AG09309 (cell line): Measurements from ENCODE around the gene TEKTIP1.

Experiments used
- DNase-seq: peaks from one replicate; pipeline ENCODE4 v3.0.0-alpha.2; 2010; ENCODE audit warnings: low read depth
- H3K4me3 ChIP-seq: 2 replicates; pipeline ENCODE4 v1.5.1; 2011; ENCODE audit warnings: mild to moderate bottlenecking, low read depth, low read length, moderate library complexity; ENCODE audit not compliant: control insufficient read depth
- CTCF ChIP-seq: IDR thresholded peaks from 2 replicates; pipeline ENCODE4 v1.5.1; 2011; ENCODE audit warnings: mild to moderate bottlenecking, low read depth, low read length, inconsistent platforms; ENCODE audit not compliant: insufficient read depth, control insufficient read depth; ENCODE audit errors: missing control alignments

The TEKTIP1 gene

GRCh38 chr19:3589439-3589838, 50.5 kb downstream of the TEKTIP1 start:
- no peak for DNase-seq
- H3K4me3 ChIP-seq: no peak overlapping the region

GRCh38 chr19:3589949-3590348, 51.0 kb downstream of the TEKTIP1 start:
- TF ChIP-seq CTCF: no peak
- no peak for DNase-seq

More at GRCh38 chr19:3589439-3589838, 50.5 kb downstream of the TEKTIP1 start:
- TF ChIP-seq CTCF: no peak

GRCh38 chr19:3590991-3591659, 52.2 kb downstream of the TEKTIP1 start:
- no peak overlapping the region for H3K4me3 ChIP-seq
- TF ChIP-seq CTCF: no peak
- DNase-seq: no peak

More at GRCh38 chr19:3589949-3590348, 51.0 kb downstream of the TEKTIP1 start:
- H3K4me3 ChIP-seq: no peak overlapping the region

DNA sequence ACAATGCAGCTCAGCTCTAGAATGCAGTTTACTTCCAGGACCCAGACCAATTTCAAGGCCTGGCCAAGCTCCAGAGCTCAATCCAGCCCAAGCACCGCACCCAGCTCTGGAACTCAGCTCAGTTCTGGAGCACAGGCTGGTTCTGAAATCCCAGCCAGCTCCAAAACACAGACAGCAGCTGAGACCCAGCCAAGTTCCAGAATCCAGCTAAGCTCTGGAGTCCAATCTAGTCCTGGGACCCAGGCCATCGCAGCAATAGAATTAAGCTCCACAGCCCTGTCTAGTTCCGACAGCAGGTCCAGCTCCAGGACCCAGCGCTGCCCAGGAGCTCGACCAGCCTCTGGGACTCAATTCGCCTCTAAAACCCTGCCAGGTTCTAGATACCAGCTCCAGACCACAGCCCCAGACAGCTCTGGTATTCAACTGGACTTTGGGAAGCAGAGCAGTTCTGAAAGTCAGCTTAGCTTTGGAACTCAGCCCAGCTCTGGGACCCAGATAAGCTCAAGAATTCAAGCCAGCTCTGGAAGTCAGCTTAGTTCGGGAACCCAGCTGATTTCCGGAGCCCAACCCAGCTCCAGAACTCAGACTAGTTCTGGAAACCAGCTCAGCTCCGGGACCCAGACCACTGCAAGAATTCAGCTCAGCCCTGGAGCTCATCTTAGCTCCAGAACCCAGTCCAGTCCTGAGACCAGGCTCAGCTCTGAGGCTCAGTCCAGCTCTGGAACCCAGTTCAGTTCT, 53.1 kb downstream of the TEKTIP1 start:
- no peak for TF ChIP-seq CTCF
- H3K4me3 ChIP-seq: no peak overlapping the region
- no peak for DNase-seq

- no peak for TF ChIP-seq CTCF
These were observed 54.2 kb downstream of the TEKTIP1 start for GRCh38 chr19:3593156-3593555.

More at GRCh38 chr19:3593156-3593555, 54.2 kb downstream of the TEKTIP1 start:
- H3K4me3 ChIP-seq: no peak overlapping the region
- no peak for DNase-seq
